Measurements from ENCODE around the gene TM4SF18.
"Not testable (repeated sequence)": the region's sequence is repeated elsewhere in the genome, so short reads cannot be mapped to it uniquely, and the experiment has no call there.

The TM4SF18 gene

GRCh38 chr3:149333176-149333859 lies at the start of gene TM4SF18:
Gene TM4SF18, minus strand, starts transcription at chr3:149333636. Its CDS starts 254 bp downstream, at chr3:149333382.
- no peak for DNase-seq

- no peak for DNase-seq
These were observed 49.1 kb upstream of the TM4SF18 start for GRCh38 chr3:149382518-149382917.

- no peak for DNase-seq
These were observed 48.6 kb upstream of the TM4SF18 start for GRCh38 chr3:149382101-149382467.

GRCh38 chr3:149381173-149382100 lies 48.0 kb upstream of the TM4SF18 start:
- DNase-seq, result no peak

- DNase-seq, result not testable (repeated sequence)
These were observed 46.8 kb upstream of the TM4SF18 start for GRCh38 chr3:149380220-149380619.

- no peak for DNase-seq
These were observed 45.3 kb upstream of the TM4SF18 start for GRCh38 chr3:149378478-149379309.

- no peak for DNase-seq
These were observed 44.2 kb upstream of the TM4SF18 start, which contains the start of gene TM4SF1 for GRCh38 chr3:149377408-149378364. Gene TM4SF1, minus strand, starts transcription at chr3:149377649. Its CDS starts 102 bp downstream, at chr3:149377547.

- DNase-seq, result no peak
These were observed 43.4 kb upstream of the TM4SF18 start for GRCh38 chr3:149376718-149377407.

GRCh38 chr3:149375501-149376196 lies 42.2 kb upstream of the TM4SF18 start:
- DNase-seq, result no peak

GRCh38 chr3:149374793-149375500 lies 41.5 kb upstream of the TM4SF18 start:
- DNase-seq, result no peak

GRCh38 chr3:149374391-149374790 lies 41.0 kb upstream of the TM4SF18 start:
- DNase-seq, result no peak

- DNase-seq, result no peak
These were observed 40.0 kb upstream of the TM4SF18 start for GRCh38 chr3:149373235-149374125.

GRCh38 chr3:149371723-149372114 lies 38.3 kb upstream of the TM4SF18 start:
- DNase-seq, result no peak

- no peak for DNase-seq
These were observed 37.7 kb upstream of the TM4SF18 start for GRCh38 chr3:149371001-149371722.

GRCh38 chr3:149369991-149370866 lies 36.8 kb upstream of the TM4SF18 start:
- DNase-seq, result no peak

- no peak for DNase-seq
These were observed 35.5 kb upstream of the TM4SF18 start for GRCh38 chr3:149368674-149369497.
